Smooth muscle cell (in vitro differentiated cells): Measurements from ENCODE around the gene BTLA. TPM values are rescaled to one million over a fixed set of nuclear protein-coding genes. Genes with fewer than 3 reads are reported as not detected.

ENCODE experiments used
- DNase-seq: peaks from one replicate; lab custom pipeline; 2025; ENCODE audit not compliant: unreplicated experiment; lab: John Stamatoyannopoulos, UW
- H2AFZ ChIP-seq: fragments of 200-600 bp; sonication (generic); 2 replicates; pipeline ENCODE4 v1.6.0; 2016; ENCODE audit warnings: antibody characterized with exemption, low read depth, mild to moderate bottlenecking
- H3F3A ChIP-seq: fragments of 200-600 bp; sonication (generic); 2 replicates; pipeline ENCODE4 v1.6.0; 2017; ENCODE audit warnings: antibody characterized with exemption, low read depth
- H3K27ac ChIP-seq: fragments of 200-600 bp; sonication (generic); 2 replicates; pipeline ENCODE4 v1.5.1; 2016; ENCODE audit warnings: low read depth, mild to moderate bottlenecking
- H3K27me3 ChIP-seq: fragments of 200-600 bp; sonication (generic); 2 replicates; pipeline ENCODE4 v1.6.1; 2016; ENCODE audit warnings: low read depth, mild to moderate bottlenecking
- H3K36me3 ChIP-seq: fragments of 200-600 bp; sonication (generic); 2 replicates; pipeline ENCODE4 v1.5.1; 2016; ENCODE audit warnings: low read depth
- H3K4me1 ChIP-seq: fragments of 200-600 bp; sonication (generic); 2 replicates; pipeline ENCODE4 v1.5.1; 2016; ENCODE audit warnings: low read depth
- H3K4me2 ChIP-seq: fragments of 200-600 bp; sonication (generic); 2 replicates; pipeline ENCODE4 v1.6.0; 2016; ENCODE audit warnings: mild to moderate bottlenecking
- H3K4me3 ChIP-seq: fragments of 200-600 bp; sonication (generic); 2 replicates; pipeline ENCODE4 v1.5.1; 2016; ENCODE audit warnings: mild to moderate bottlenecking
- H3K79me2 ChIP-seq: fragments of 200-600 bp; sonication (generic); 2 replicates; pipeline ENCODE4 v1.6.0; 2016; ENCODE audit warnings: low read depth, mild to moderate bottlenecking
- H3K9ac ChIP-seq: fragments of 200-600 bp; sonication (generic); 2 replicates; pipeline ENCODE4 v1.6.0; 2016; ENCODE audit warnings: low read depth
- H3K9me3 ChIP-seq: fragments of 200-600 bp; sonication (generic); replicated peaks from 2 replicates; pipeline ENCODE4 v1.5.1; 2016; ENCODE audit warnings: low read depth
- H4K20me1 ChIP-seq: fragments of 200-600 bp; sonication (generic); 2 replicates; pipeline ENCODE4 v1.6.0; 2016; ENCODE audit warnings: low read depth
- CTCF ChIP-seq: fragments of 200-600 bp; sonication (generic); IDR thresholded peaks from 2 replicates; pipeline ENCODE4 v1.5.1; 2017; ENCODE audit warnings: borderline replicate concordance, mild to moderate bottlenecking, antibody characterized with exemption; ENCODE audit not compliant: insufficient read depth, poor library complexity, severe bottlenecking
- WGBS: methylation state at CpG from one replicate; pipeline ENCODE4 v1.1.7; 2016; ENCODE audit warnings: low lambda C conversion rate; 5-methylcytosine and 5-hydroxymethylcytosine counted together
- polyA plus RNA-seq: library from polyadenylated mRNA; unstranded; fragments of >200 nt; fragmentation: Nextera tagmentation; extraction: Ambion mirVana; gene quantifications from 2 replicates; pipeline ENCODE4 v1.2.1, GENCODE V29; 2016
- total RNA-seq: library from RNA; depleted of rRNA; stranded (reverse); fragments of >200 nt; gene quantifications from 2 replicates; pipeline ENCODE4 v1.2.3, GENCODE V29; 2014

Gene BTLA
- total and polyA plus RNA-seq, 2 experiments from 2014 or later: not detected

- Histone ChIP-seq H3K9ac (no peak overlapping the region), H3K79me2 (no peaks in the 10 kb centered on the region), H3K27ac (no peak overlapping the region), H3F3A (no peaks in the 10 kb centered on the region), H3K27me3 (no peaks in the 10 kb centered on the region), H3K36me3 (no peaks in the 10 kb centered on the region), H3K9me3 (peaks cover 6% of the 10 kb centered on the region), H3K4me2 (no peak overlapping the region), H4K20me1 (no peaks in the 10 kb centered on the region), H3K4me1 (no peaks in the 10 kb centered on the region), H3K4me3 (no peak overlapping the region), H2AFZ (no peak overlapping the region)
- DNase-seq: no peak
- no peak for TF ChIP-seq CTCF
- 80% methylated on average over 2 of the region's 2 CpGs for WGBS
Measured at GRCh38 chr3:112514527-112515128, 15.4 kb upstream of the BTLA start.

GRCh38 chr3:112512320-112512719, 13.0 kb upstream of the BTLA start:
- no peak overlapping the region for H3K27ac ChIP-seq
- H3K4me3 ChIP-seq: no peak overlapping the region
- peaks cover 6% of the 10 kb centered on the region for H3K9me3 ChIP-seq
- no peaks in the 10 kb centered on the region for H3K27me3 ChIP-seq
- no peaks in the 10 kb centered on the region for H3K36me3 ChIP-seq
- H3K4me2 ChIP-seq: no peak overlapping the region
- no peak overlapping the region for H2AFZ ChIP-seq
- no peak for TF ChIP-seq CTCF
- H3K4me1 ChIP-seq: no peaks in the 10 kb centered on the region
- H4K20me1 ChIP-seq: no peaks in the 10 kb centered on the region
- no peak for DNase-seq
- H3K9ac ChIP-seq: no peak overlapping the region
- no peaks in the 10 kb centered on the region for H3F3A ChIP-seq
- H3K79me2 ChIP-seq: no peaks in the 10 kb centered on the region

GRCh38 chr3:112508860-112509259, 9.6 kb upstream of the BTLA start:
- no peak for TF ChIP-seq CTCF

GRCh38 chr3:112508261-112508660, 9.0 kb upstream of the BTLA start:
- Histone ChIP-seq H3K27me3 (no peaks in the 10 kb centered on the region), H3K4me3 (no peak overlapping the region), H2AFZ (no peak overlapping the region), H3K27ac (no peak overlapping the region), H3K36me3 (no peaks in the 10 kb centered on the region), H3F3A (no peaks in the 10 kb centered on the region), H3K4me1 (no peaks in the 10 kb centered on the region), H3K4me2 (no peak overlapping the region), H3K9ac (no peak overlapping the region), H3K79me2 (no peaks in the 10 kb centered on the region), H3K9me3 (peaks cover 6% of the 10 kb centered on the region), H4K20me1 (no peaks in the 10 kb centered on the region)
- DNase-seq: no peak
- 85% methylated on average over 2 of the region's 2 CpGs for WGBS
- no peak for TF ChIP-seq CTCF

More at GRCh38 chr3:112508860-112509259, 9.6 kb upstream of the BTLA start:
- Histone ChIP-seq H3K9me3 (peaks cover 6% of the 10 kb centered on the region), H3K9ac (no peak overlapping the region), H3K4me3 (no peak overlapping the region), H3K4me2 (no peak overlapping the region), H3K4me1 (no peaks in the 10 kb centered on the region), H2AFZ (no peak overlapping the region), H3K27me3 (no peaks in the 10 kb centered on the region), H3K27ac (no peak overlapping the region), H3K79me2 (no peaks in the 10 kb centered on the region), H4K20me1 (no peaks in the 10 kb centered on the region), H3F3A (no peaks in the 10 kb centered on the region), H3K36me3 (no peaks in the 10 kb centered on the region)
- no peak for DNase-seq
